Kidney (tissue), 14 donors: ENCODE data around the gene POU3F1. TPM values are rescaled to one million over a fixed set of nuclear protein-coding genes. Genes with fewer than 3 reads are reported as not detected.
A peak's percentile ranks its signal among the peaks of the same experiment; 100 is the strongest.

Experiments
- DNase-seq, 5 donors: peaks; one replicate each; pipeline ENCODE4 v3.0.0-alpha.2; 2013 to 2020
- FAIRE-seq: peaks from 2 replicates; lab custom pipeline; 2012; peaks lifted over from hg19 to GRCh38; lab: Jason Lieb, UNC
- H3K27ac ChIP-seq, 2 donors: one replicate each; pipeline ENCODE4 v1.7.0; 2013; ENCODE audit warnings: low read depth in 2 of 2, low read length in 2 of 2, inconsistent platforms in 1 of 2
- H3K27me3 ChIP-seq: one replicate; pipeline ENCODE4 v1.7.1; 2013; ENCODE audit warnings: low read length, inconsistent platforms; ENCODE audit not compliant: control insufficient read depth, insufficient read depth
- H3K36me3 ChIP-seq, 3 donors: one replicate each; pipeline versions ENCODE4 v1.7.0 to v1.7.1; 2013; ENCODE audit warnings: low read length in 3 of 3, control low read depth in 1 of 3, inconsistent platforms in 1 of 3; ENCODE audit not compliant: insufficient read depth in 3 of 3, control insufficient read depth in 2 of 3
- H3K4me1 ChIP-seq, 3 donors: one replicate each; pipeline versions ENCODE4 v1.7.0 to v1.7.1; 2013; ENCODE audit warnings: low read length in 3 of 3, inconsistent platforms in 1 of 3, low read depth in 1 of 3; ENCODE audit not compliant: control insufficient read depth in 2 of 3, insufficient read depth in 2 of 3
- H3K4me3 ChIP-seq, 3 donors: one replicate each; pipeline versions ENCODE4 v1.7.0 to v1.8.1; 2013; ENCODE audit warnings: low read length in 3 of 3, control low read depth in 1 of 3, inconsistent platforms in 1 of 3
- H3K9ac ChIP-seq, 3 donors: one replicate each; pipeline versions ENCODE4 v1.7.0 to v1.7.1; 2013; ENCODE audit warnings: low read length in 3 of 3, control low read depth in 1 of 3, inconsistent platforms in 1 of 3
- H3K9me3 ChIP-seq, 3 donors: one replicate each; pipeline versions ENCODE4 v1.7.0 to v1.7.1; 2013; ENCODE audit warnings: low read length in 3 of 3, control low read depth in 1 of 3, inconsistent platforms in 1 of 3; ENCODE audit not compliant: control insufficient read depth in 2 of 3, insufficient read depth in 1 of 3
- intact Hi-C: fragments of 100-400 bp; cut with DNase I; formaldehyde crosslinking; loops from one replicate; pipeline ENCODE4 v1.11.1; 2022
- polyA plus RNA-seq: library from polyadenylated mRNA; stranded (reverse); fragments of 350-450 nt; fragmentation: Illumina TruSeq; extraction: RNeasy Lipid Tissue Mini Kit (QIAGEN cat#74804); gene quantifications from one replicate; pipeline ENCODE4 v1.2.3, GENCODE V29; 2014; ENCODE audit warnings: low read depth, low replicate concordance; ENCODE audit not compliant: insufficient read depth
- total RNA-seq: library from RNA; stranded (reverse); fragmentation: NEBNext Ultra II Directional; extraction: Animal tissue kit (Norgen Biotek cat#: 25700); gene quantifications from one replicate; pipeline ENCODE4 v1.2.1, GENCODE V29; 2021
- TF ChIP-seq, protein P1 (sequence below): IDR thresholded peaks from 3 replicates; pipeline ENCODE4 v1.5.1; 2012; ENCODE audit warnings: mild to moderate bottlenecking, moderate library complexity, borderline replicate concordance; ENCODE audit not compliant: insufficient read depth; ENCODE audit errors: extremely low read depth
- donor health status: control.
- donor health status: control.
- donor health status: control.
- donor health status: control.
- donor health status: control.
- donor health status: DM: yes; HTN: yes; CAD: no.
- donor health status: Normal renal cell carcinoma (clear cell type).

POU3F1 gene
- total and polyA plus RNA-seq, 2 donors from 2014 or later, result not detected

DNA sequence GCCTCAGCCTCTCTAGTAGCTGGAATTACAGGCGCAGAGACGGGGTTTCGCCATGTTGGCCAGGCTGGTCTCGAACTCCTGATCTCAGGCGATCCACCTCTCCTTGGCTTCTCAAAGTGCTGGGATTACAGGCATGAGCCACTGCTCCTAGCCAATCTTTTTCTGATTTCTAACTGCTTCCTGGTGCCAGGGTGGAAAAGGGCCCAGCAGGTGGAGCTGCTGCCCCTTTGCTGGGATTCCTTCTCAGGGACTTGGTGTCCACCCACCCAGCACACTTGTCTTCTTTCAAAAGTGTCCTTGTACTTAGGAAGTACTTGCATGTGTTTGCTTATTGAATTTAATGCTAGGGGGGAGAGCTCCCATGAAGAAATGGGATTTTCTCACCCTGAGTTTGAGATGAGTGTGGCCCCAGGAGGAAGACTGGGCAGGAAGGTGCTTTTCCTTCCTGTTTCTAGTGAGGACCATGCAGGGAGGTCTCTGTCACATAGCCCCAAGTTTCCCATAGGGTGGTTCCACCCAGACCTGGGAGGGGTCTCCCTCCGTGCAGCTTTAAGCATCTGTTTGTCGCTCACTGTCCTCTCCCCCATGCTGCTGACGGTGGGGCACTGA, 19.9 kb downstream of the POU3F1 start:
- no peak overlapping the region for H3K9ac ChIP-seq
- H3K4me1 ChIP-seq, result peaks cover 0 to 24% (median 5%) of the 10 kb centered on the region in 3 donors
- H3K27me3 ChIP-seq, result no peaks in the 10 kb centered on the region
- FAIRE-seq (no peak), DNase-seq (peak in 4 of 5 donors; percentile 69 to 84 (median 78))
- TF ChIP-seq, protein P1, sequence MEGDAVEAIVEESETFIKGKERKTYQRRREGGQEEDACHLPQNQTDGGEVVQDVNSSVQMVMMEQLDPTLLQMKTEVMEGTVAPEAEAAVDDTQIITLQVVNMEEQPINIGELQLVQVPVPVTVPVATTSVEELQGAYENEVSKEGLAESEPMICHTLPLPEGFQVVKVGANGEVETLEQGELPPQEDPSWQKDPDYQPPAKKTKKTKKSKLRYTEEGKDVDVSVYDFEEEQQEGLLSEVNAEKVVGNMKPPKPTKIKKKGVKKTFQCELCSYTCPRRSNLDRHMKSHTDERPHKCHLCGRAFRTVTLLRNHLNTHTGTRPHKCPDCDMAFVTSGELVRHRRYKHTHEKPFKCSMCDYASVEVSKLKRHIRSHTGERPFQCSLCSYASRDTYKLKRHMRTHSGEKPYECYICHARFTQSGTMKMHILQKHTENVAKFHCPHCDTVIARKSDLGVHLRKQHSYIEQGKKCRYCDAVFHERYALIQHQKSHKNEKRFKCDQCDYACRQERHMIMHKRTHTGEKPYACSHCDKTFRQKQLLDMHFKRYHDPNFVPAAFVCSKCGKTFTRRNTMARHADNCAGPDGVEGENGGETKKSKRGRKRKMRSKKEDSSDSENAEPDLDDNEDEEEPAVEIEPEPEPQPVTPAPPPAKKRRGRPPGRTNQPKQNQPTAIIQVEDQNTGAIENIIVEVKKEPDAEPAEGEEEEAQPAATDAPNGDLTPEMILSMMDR, result peak; percentile 56
- no peaks in the 10 kb centered on the region for H3K9me3 ChIP-seq
- peaks cover 10 to 28% (median 25%) of the 10 kb centered on the region in 3 donors for H3K36me3 ChIP-seq
- H3K4me3 ChIP-seq, result no peak overlapping the region
- no peak overlapping the region for H3K27ac ChIP-seq
- intact Hi-C loops, result no loop called here

DNA sequence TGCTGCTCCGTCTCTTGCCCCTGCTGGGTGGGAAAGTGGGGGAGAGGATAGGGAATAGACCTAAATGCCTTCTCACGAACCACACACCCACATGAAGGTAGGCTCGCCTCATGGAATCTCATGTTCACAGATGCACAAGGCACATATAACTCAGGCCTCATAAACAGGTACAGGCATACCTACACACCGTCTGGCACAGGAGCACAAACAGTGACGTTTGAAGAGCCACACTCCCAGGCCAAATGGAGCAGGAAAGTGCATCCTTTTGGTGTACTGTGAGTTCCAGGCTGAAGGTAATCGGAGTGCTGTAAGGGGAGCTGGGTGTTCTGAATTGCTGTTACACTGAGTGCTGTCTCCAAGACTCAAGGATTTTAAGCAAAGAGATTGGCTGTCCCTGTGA, 20.9 kb downstream of the POU3F1 start:
- H3K36me3 ChIP-seq, result peaks cover 10 to 28% (median 28%) of the 10 kb centered on the region in 3 donors
- peaks cover 0 to 16% (median 5%) of the 10 kb centered on the region in 3 donors for H3K4me1 ChIP-seq
- FAIRE-seq (no peak), DNase-seq (no peak)
- no peak overlapping the region for H3K9ac ChIP-seq
- H3K4me3 ChIP-seq, result no peak overlapping the region
- H3K27ac ChIP-seq, result no peak overlapping the region
- H3K9me3 ChIP-seq, result no peaks in the 10 kb centered on the region
- no peaks in the 10 kb centered on the region for H3K27me3 ChIP-seq
- intact Hi-C loops, result no loop called here
- TF ChIP-seq, protein P1, result no peak

DNA sequence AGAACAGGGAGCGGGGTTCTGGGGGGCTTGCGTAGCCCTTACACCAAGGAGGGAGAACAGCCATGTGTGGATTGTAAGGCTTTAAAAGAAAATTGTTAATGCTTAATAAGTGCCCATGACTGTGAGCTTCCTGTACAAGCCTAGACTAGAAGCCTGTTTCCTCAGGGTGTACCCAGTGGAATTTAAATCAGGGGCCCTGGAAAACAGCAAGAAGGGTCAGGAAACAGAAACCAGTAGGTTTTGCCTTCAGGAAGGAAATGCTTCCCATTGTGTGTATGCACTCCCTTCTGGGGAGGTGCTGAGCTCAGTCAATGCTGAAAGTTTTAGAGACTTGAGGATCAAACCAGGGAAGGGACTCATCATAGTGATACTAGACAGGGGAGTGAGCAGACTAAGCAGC, 21.4 kb downstream of the POU3F1 start:
- H3K9me3 ChIP-seq, result no peaks in the 10 kb centered on the region
- H3K9ac ChIP-seq, result no peak overlapping the region
- H3K4me3 ChIP-seq, result no peak overlapping the region
- H3K4me1 ChIP-seq, result peaks cover 0 to 12% (median 5%) of the 10 kb centered on the region in 3 donors
- DNase-seq, result no peak
- H3K27me3 ChIP-seq, result no peaks in the 10 kb centered on the region
- intact Hi-C loops, result no loop called here
- H3K27ac ChIP-seq, result no peak overlapping the region
- TF ChIP-seq, protein P1, result no peak
- no peak for FAIRE-seq
- peaks cover 10 to 32% (median 32%) of the 10 kb centered on the region in 3 donors for H3K36me3 ChIP-seq
